ENCODE measurements around the gene BEND2.

GRCh38 chrX:18227458-18227857, 6.8 kb upstream of the BEND2 start:
- TF ChIP-seq CTCF (IDR thresholded peaks at IDR 0.05) (no peak), POLR2A (IDR thresholded peaks at IDR 0.05) (no peak)
